H9 (cell line): ENCODE results near the gene MRPS34. TPM values are rescaled to one million over a fixed set of nuclear protein-coding genes. Genes with fewer than 3 reads are reported as not detected.

Source experiments
- DNase-seq: peaks from one replicate; pipeline ENCODE4 v3.0.0-alpha.2; 2017
- H2AFZ ChIP-seq: one replicate; pipeline ENCODE4 v1.6.1; 2013; ENCODE audit warnings: mild to moderate bottlenecking, low read length, control low read depth, moderate library complexity
- H2AK5ac ChIP-seq: 2 replicates; pipeline ENCODE4 v1.6.1; 2013; ENCODE audit warnings: low read length, control low read depth, mixed read lengths; ENCODE audit not compliant: insufficient read length
- H2BK120ac ChIP-seq: one replicate; pipeline ENCODE4 v1.6.1; 2013; ENCODE audit warnings: low read depth, mild to moderate bottlenecking, low read length, control low read depth, inconsistent platforms; ENCODE audit not compliant: poor library complexity, severe bottlenecking
- H2BK12ac ChIP-seq: 2 replicates; pipeline ENCODE4 v1.6.1; 2013; ENCODE audit warnings: low read length, control low read depth, mixed read lengths, low read depth; ENCODE audit not compliant: insufficient read length
- H2BK15ac ChIP-seq: 2 replicates; pipeline ENCODE4 v1.6.1; 2013; ENCODE audit warnings: low read depth, low read length, control low read depth
- H2BK20ac ChIP-seq: one replicate; pipeline ENCODE4 v1.6.1; 2013; ENCODE audit warnings: low read depth, mild to moderate bottlenecking, low read length, control low read depth, inconsistent platforms; ENCODE audit not compliant: poor library complexity, severe bottlenecking
- H2BK5ac ChIP-seq: 2 replicates; pipeline ENCODE4 v1.6.1; 2013; ENCODE audit warnings: low read length, control low read depth, mixed read lengths; ENCODE audit not compliant: insufficient read length
- H3K14ac ChIP-seq: 2 replicates; pipeline ENCODE4 v1.6.1; 2013; ENCODE audit warnings: low read length, control low read depth; ENCODE audit not compliant: insufficient read depth
- H3K18ac ChIP-seq: 2 replicates; pipeline ENCODE4 v1.6.1; 2013; ENCODE audit warnings: low read depth, mild to moderate bottlenecking, mixed read lengths, low read length, control low read depth; ENCODE audit not compliant: insufficient read length
- H3K23ac ChIP-seq: 2 replicates; pipeline ENCODE4 v1.6.1; 2013; ENCODE audit warnings: low read length, control low read depth, mixed read lengths, low read depth; ENCODE audit not compliant: insufficient read length
- H3K23me2 ChIP-seq: 2 replicates; pipeline ENCODE4 v1.6.1; 2013; ENCODE audit warnings: low read depth, mild to moderate bottlenecking, mixed read lengths, low read length, control low read depth; ENCODE audit not compliant: insufficient read length, poor library complexity, severe bottlenecking
- H3K27ac ChIP-seq: 2 replicates; pipeline ENCODE4 v1.5.1; 2013; ENCODE audit warnings: low read length, control low read depth, mixed read lengths, low read depth; ENCODE audit not compliant: insufficient read length
- H3K27me3 ChIP-seq: 2 replicates; pipeline ENCODE4 v1.6.1; 2013; ENCODE audit warnings: low read length, control low read depth, inconsistent platforms; ENCODE audit not compliant: insufficient read depth
- H3K4ac ChIP-seq: 2 replicates; pipeline ENCODE4 v1.6.1; 2013; ENCODE audit warnings: low read depth, mild to moderate bottlenecking, control low read depth, inconsistent platforms, low read length, moderate library complexity
- H3K4me1 ChIP-seq: 2 replicates; pipeline ENCODE4 v1.6.1; 2013; ENCODE audit warnings: low read length, control low read depth, inconsistent platforms; ENCODE audit not compliant: insufficient read depth
- H3K4me2 ChIP-seq: 2 replicates; pipeline ENCODE4 v1.6.1; 2013; ENCODE audit warnings: low read length, control low read depth, mixed read lengths; ENCODE audit not compliant: insufficient read length, insufficient read depth
- H3K56ac ChIP-seq: 2 replicates; pipeline ENCODE4 v1.6.1; 2013; ENCODE audit warnings: low read depth, mild to moderate bottlenecking, mixed read lengths, low read length, control low read depth; ENCODE audit not compliant: insufficient read length
- H3K79me1 ChIP-seq: 2 replicates; pipeline ENCODE4 v1.6.1; 2013; ENCODE audit warnings: low read depth, mild to moderate bottlenecking, moderate library complexity, low read length, control low read depth, inconsistent platforms; ENCODE audit not compliant: insufficient read depth, poor library complexity, severe bottlenecking
- H3K79me2 ChIP-seq: 2 replicates; pipeline ENCODE4 v1.6.1; 2013; ENCODE audit warnings: low read length, control low read depth, inconsistent platforms; ENCODE audit not compliant: insufficient read depth
- H3K9ac ChIP-seq: 2 replicates; pipeline ENCODE4 v1.6.1; 2013; ENCODE audit warnings: low read length, control low read depth, mixed read lengths; ENCODE audit not compliant: insufficient read length; ENCODE audit errors: extremely low read depth
- H3K9me3 ChIP-seq: one replicate; pipeline ENCODE4 v1.6.1; 2013; ENCODE audit warnings: low read depth, low read length, inconsistent platforms; ENCODE audit not compliant: control insufficient read depth
- H3T11ph ChIP-seq: one replicate; pipeline ENCODE4 v1.6.1; 2013; ENCODE audit warnings: mild to moderate bottlenecking, low read length, control low read depth, inconsistent platforms
- H4K20me1 ChIP-seq: one replicate; pipeline ENCODE4 v1.6.1; 2013; ENCODE audit not compliant: control insufficient read depth, insufficient read length, insufficient read depth
- H4K5ac ChIP-seq: 2 replicates; pipeline ENCODE4 v1.6.1; 2013; ENCODE audit warnings: low read depth, mild to moderate bottlenecking, mixed read lengths, low read length, control low read depth; ENCODE audit not compliant: insufficient read length
- H4K8ac ChIP-seq: replicated peaks from 2 replicates; pipeline ENCODE4 v1.6.1; 2013; ENCODE audit warnings: low read length, control low read depth, mixed read lengths, low read depth; ENCODE audit not compliant: insufficient read length
- H4K91ac ChIP-seq: 2 replicates; pipeline ENCODE4 v1.6.1; 2013; ENCODE audit warnings: low read depth, mild to moderate bottlenecking, moderate library complexity, mixed read lengths, low read length, control low read depth; ENCODE audit not compliant: insufficient read length
- H3K27ac Mint-ChIP-seq, 3 experiments: 2 replicates in 2 of 3; 3 replicates in 1 of 3; pipeline ENCODE4 v1.8.0; 2020 to 2021; ENCODE audit warnings: mixed read lengths in 3 of 3, mild to moderate bottlenecking in 1 of 3, moderate library complexity in 1 of 3
- H3K27me3 Mint-ChIP-seq: 2 replicates; pipeline ENCODE4 v1.8.0; 2021; ENCODE audit warnings: low read depth, mild to moderate bottlenecking, moderate library complexity, mixed read lengths
- H3K36me3 Mint-ChIP-seq, 3 experiments: 2 replicates in 2 of 3; 3 replicates in 1 of 3; pipeline ENCODE4 v1.8.0; 2020 to 2021; ENCODE audit warnings: low read depth in 3 of 3, mixed read lengths in 3 of 3; ENCODE audit not compliant: insufficient read depth in 1 of 3
- H3K4me1 Mint-ChIP-seq, 2 experiments: 2 replicates each; pipeline ENCODE4 v1.8.0; 2020; ENCODE audit warnings: mixed read lengths in 2 of 2
- H3K4me3 Mint-ChIP-seq, 2 experiments: 2 replicates in 1 of 2; 3 replicates in 1 of 2; pipeline ENCODE4 v1.8.0; 2020 to 2021; ENCODE audit warnings: mild to moderate bottlenecking in 2 of 2, mixed read lengths in 2 of 2, moderate library complexity in 1 of 2
- H3K9me3 Mint-ChIP-seq, 2 experiments: 2 replicates in 1 of 2; 3 replicates in 1 of 2; pipeline ENCODE4 v1.8.0; 2020; ENCODE audit warnings: mild to moderate bottlenecking in 2 of 2, mixed read lengths in 2 of 2, moderate library complexity in 1 of 2
- WGBS: extraction: QIAGEN DNeasy Blood & Tissue Kit; methylation state at CpG from one replicate; pipeline ENCODE4 v1.1.7; 2013; ENCODE audit warnings: missing lambda C conversion rate, low lambda C conversion rate, mixed read lengths; ENCODE audit not compliant: insufficient read length; ENCODE audit errors: extremely low coverage; 5-methylcytosine and 5-hydroxymethylcytosine counted together
- total RNA-seq: library from RNA; stranded (reverse); gene quantifications from 2 replicates; pipeline ENCODE4 v1.2.1, GENCODE V29; 2021
- TF ChIP-seq, protein P1 (sequence below): fragments of 200-600 bp; sonication (generic); conservative IDR thresholded peaks from 3 replicates; pipeline ENCODE4 v1.8.0; 2021; ENCODE audit warnings: antibody characterized with exemption, mild to moderate bottlenecking

Gene MRPS34
- total RNA-seq, 1 experiment from 2014 or later, result 205 TPM

DNA sequence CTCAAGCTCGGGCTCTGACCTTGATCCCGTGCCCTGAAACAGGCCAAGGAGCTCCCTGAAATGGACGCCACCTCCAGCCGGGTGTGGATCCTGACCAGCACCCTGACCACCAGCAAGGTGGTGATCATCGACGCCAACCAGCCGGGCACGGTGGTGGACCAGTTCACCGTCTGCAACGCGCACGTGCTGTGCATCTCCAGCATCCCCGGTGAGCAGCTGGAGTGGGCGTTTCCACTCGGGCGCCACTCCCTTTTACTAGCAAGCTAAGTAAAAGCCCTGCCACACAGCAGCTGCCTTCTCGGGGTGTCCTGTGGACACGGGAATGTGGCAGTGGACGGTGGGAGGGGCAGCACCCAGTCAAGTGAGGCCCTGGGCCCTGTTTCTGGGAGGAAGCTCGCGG, 8.0 kb downstream of the MRPS34 start:
- H3K4me3 Mint-ChIP-seq, result no peak overlapping the region
- no peaks in the 10 kb centered on the region; the same call in 1 of the 2 replicates for H3K27me3 Mint-ChIP-seq
- Histone ChIP-seq H3K79me1 (no peaks in the 10 kb centered on the region), H2BK120ac (no peak overlapping the region), H3K9ac (no peak overlapping the region), H3K27me3 (no peaks in the 10 kb centered on the region), H4K5ac (no peak overlapping the region), H3K4ac (no peak overlapping the region), H3K23me2 (peaks cover 3% of the 10 kb centered on the region), H2BK20ac (no peak overlapping the region), H3K23ac (no peak overlapping the region), H3K79me2 (no peaks in the 10 kb centered on the region), H3K9me3 (no peaks in the 10 kb centered on the region), H2AFZ (no peak overlapping the region), H3K56ac (no peak overlapping the region), H3T11ph (no peak overlapping the region), H2BK12ac (no peak overlapping the region), H3K18ac (no peak overlapping the region), H4K91ac (no peak overlapping the region), H2BK5ac (no peak overlapping the region), H3K4me1 (no peaks in the 10 kb centered on the region), H3K4me2 (no peak overlapping the region), H3K27ac (no peak overlapping the region), H2BK15ac (no peak overlapping the region), H4K8ac (no peak overlapping the region), H2AK5ac (no peak overlapping the region), H4K20me1 (no peaks in the 10 kb centered on the region), H3K14ac (no peak overlapping the region)
- H3K27ac Mint-ChIP-seq, result no peak overlapping the region
- WGBS, result no CpG with 5 or more reads among the region's 21 CpGs
- peaks cover under 1 to 2% of the 10 kb centered on the region in 2 experiments; a peak in 3 of 4 replicates for H3K4me1 Mint-ChIP-seq
- peaks cover 7 to 41% (median 28%) of the 10 kb centered on the region in 3 experiments; a peak in 6 of 7 replicates for H3K36me3 Mint-ChIP-seq
- H3K9me3 Mint-ChIP-seq, result no peaks in the 10 kb centered on the region
- no peak for DNase-seq
- TF ChIP-seq, protein P1, sequence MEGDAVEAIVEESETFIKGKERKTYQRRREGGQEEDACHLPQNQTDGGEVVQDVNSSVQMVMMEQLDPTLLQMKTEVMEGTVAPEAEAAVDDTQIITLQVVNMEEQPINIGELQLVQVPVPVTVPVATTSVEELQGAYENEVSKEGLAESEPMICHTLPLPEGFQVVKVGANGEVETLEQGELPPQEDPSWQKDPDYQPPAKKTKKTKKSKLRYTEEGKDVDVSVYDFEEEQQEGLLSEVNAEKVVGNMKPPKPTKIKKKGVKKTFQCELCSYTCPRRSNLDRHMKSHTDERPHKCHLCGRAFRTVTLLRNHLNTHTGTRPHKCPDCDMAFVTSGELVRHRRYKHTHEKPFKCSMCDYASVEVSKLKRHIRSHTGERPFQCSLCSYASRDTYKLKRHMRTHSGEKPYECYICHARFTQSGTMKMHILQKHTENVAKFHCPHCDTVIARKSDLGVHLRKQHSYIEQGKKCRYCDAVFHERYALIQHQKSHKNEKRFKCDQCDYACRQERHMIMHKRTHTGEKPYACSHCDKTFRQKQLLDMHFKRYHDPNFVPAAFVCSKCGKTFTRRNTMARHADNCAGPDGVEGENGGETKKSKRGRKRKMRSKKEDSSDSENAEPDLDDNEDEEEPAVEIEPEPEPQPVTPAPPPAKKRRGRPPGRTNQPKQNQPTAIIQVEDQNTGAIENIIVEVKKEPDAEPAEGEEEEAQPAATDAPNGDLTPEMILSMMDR, result no peak
